Neural cell (in vitro differentiated cells): ENCODE results near the gene NDC1. TPM values are rescaled to one million over a fixed set of nuclear protein-coding genes. Genes with fewer than 3 reads are reported as not detected.

Source experiments
- H2AFZ ChIP-seq: fragments of 200-600, 300-800 bp; sonication (generic), shearing (Covaris generic); 2 replicates; pipeline ENCODE4 v1.6.0; 2014; ENCODE audit warnings: low read depth, mild to moderate bottlenecking, antibody characterized with exemption, low read length, moderate library complexity
- H3F3A ChIP-seq: fragments of 200-600 bp; shearing (Covaris generic); 2 replicates; pipeline ENCODE4 v1.6.1; 2016; ENCODE audit warnings: mild to moderate bottlenecking, moderate library complexity, mixed read lengths, antibody characterized with exemption, low read length; ENCODE audit not compliant: insufficient read depth, poor library complexity, severe bottlenecking
- H3K27ac ChIP-seq: fragments of 200-600, 300-800 bp; sonication (generic), shearing (Covaris generic); 2 replicates; pipeline ENCODE4 v1.5.1; 2014; ENCODE audit warnings: mild to moderate bottlenecking, low read length, moderate library complexity
- H3K27me3 ChIP-seq: fragments of 300-800, 200-600 bp; sonication (generic), shearing (Covaris generic); 2 replicates; pipeline ENCODE4 v1.6.0; 2014; ENCODE audit warnings: mild to moderate bottlenecking, low read depth, low read length, moderate library complexity; ENCODE audit not compliant: insufficient read depth
- H3K36me3 ChIP-seq: fragments of 300-800, 200-600 bp; sonication (generic), shearing (Covaris generic); 2 replicates; pipeline ENCODE4 v1.5.1; 2014; ENCODE audit warnings: mild to moderate bottlenecking, antibody characterized with exemption, low read length, moderate library complexity; ENCODE audit not compliant: insufficient read depth
- H3K4me2 ChIP-seq: fragments of 300-800, 200-600 bp; sonication (generic), shearing (Covaris generic); 2 replicates; pipeline ENCODE4 v1.6.0; 2014; ENCODE audit warnings: mild to moderate bottlenecking, low read length
- H3K4me3 ChIP-seq: fragments of 300-800, 200-600 bp; sonication (generic), shearing (Covaris generic); 2 replicates; pipeline ENCODE4 v1.5.1; 2014; ENCODE audit warnings: mild to moderate bottlenecking, low read length, moderate library complexity
- H3K79me2 ChIP-seq: fragments of 200-600 bp; shearing (Covaris generic); replicated peaks from 2 replicates; pipeline ENCODE4 v1.6.0; 2014; ENCODE audit warnings: mild to moderate bottlenecking, low read length, moderate library complexity; ENCODE audit not compliant: insufficient read depth
- H3K9ac ChIP-seq: fragments of 300-800, 200-600 bp; sonication (generic), shearing (Covaris generic); 2 replicates; pipeline ENCODE4 v1.6.1; 2016; ENCODE audit warnings: mild to moderate bottlenecking, low read length, mixed read lengths
- H3K9me2 ChIP-seq: fragments of 200-600 bp; shearing (Covaris generic); 2 replicates; pipeline ENCODE4 v1.6.1; 2016; ENCODE audit warnings: mild to moderate bottlenecking, low read length, mixed read lengths; ENCODE audit not compliant: insufficient read depth
- H3K9me3 ChIP-seq: fragments of 200-600, 300-800 bp; sonication (generic), shearing (Covaris generic); 2 replicates; pipeline ENCODE4 v1.6.1; 2016; ENCODE audit warnings: mild to moderate bottlenecking, mixed run types, low read length, moderate library complexity, mixed read lengths
- H4K20me1 ChIP-seq: fragments of 200-600 bp; shearing (Covaris generic); 2 replicates; pipeline ENCODE4 v1.6.1; 2016; ENCODE audit warnings: mild to moderate bottlenecking, mixed run types; ENCODE audit not compliant: insufficient read depth
- EP300 ChIP-seq: fragments of 450-650 bp; conservative IDR thresholded peaks from 2 replicates; pipeline ENCODE4 v1.6.1; 2014; ENCODE audit warnings: antibody characterized with exemption, mild to moderate bottlenecking, moderate library complexity; ENCODE audit not compliant: poor library complexity, severe bottlenecking
- EZH2 ChIP-seq: fragments of 200-600, 300-800 bp; shearing (Covaris generic), sonication (generic); IDR thresholded peaks from 2 replicates; pipeline ENCODE4 v1.6.1; 2014; ENCODE audit warnings: antibody characterized with exemption, low read length, borderline replicate concordance, mild to moderate bottlenecking; ENCODE audit not compliant: insufficient read depth, poor library complexity, severe bottlenecking
- MXI1 ChIP-seq: fragments of 450-650 bp; conservative IDR thresholded peaks from 2 replicates; pipeline ENCODE4 v1.6.1; 2014; ENCODE audit warnings: antibody characterized with exemption, mild to moderate bottlenecking; ENCODE audit not compliant: poor library complexity, severe bottlenecking
- POLR2AphosphoS5 ChIP-seq: IDR thresholded peaks from 2 replicates; pipeline ENCODE4 v1.6.1; 2012
- RAD21 ChIP-seq: fragments of 450-650 bp; conservative IDR thresholded peaks from 2 replicates; pipeline ENCODE4 v1.6.1; 2014; ENCODE audit warnings: antibody characterized with exemption, mild to moderate bottlenecking, moderate library complexity
- SMC3 ChIP-seq: fragments of 450-650 bp; conservative IDR thresholded peaks from 2 replicates; pipeline ENCODE4 v1.6.1; 2014; ENCODE audit warnings: antibody characterized with exemption, mild to moderate bottlenecking, moderate library complexity; ENCODE audit not compliant: poor library complexity
- TAF1 ChIP-seq: IDR thresholded peaks from 2 replicates; pipeline ENCODE4 v1.6.1; 2012; ENCODE audit warnings: low read depth
- polyA plus RNA-seq: library from polyadenylated mRNA; depleted of rRNA; stranded (reverse); fragments of >200 nt; gene quantifications from 2 replicates; pipeline ENCODE4 v1.2.3, GENCODE V29; 2014
- TF ChIP-seq, protein P1 (sequence below): fragments of 450-650 bp; IDR thresholded peaks from 2 replicates; pipeline ENCODE4 v1.5.1; 2014; ENCODE audit warnings: antibody characterized with exemption, mild to moderate bottlenecking, moderate library complexity; ENCODE audit not compliant: poor library complexity, severe bottlenecking
- TF ChIP-seq, protein P2 (sequence below): IDR thresholded peaks from 2 replicates; pipeline ENCODE4 v1.6.1; 2012; ENCODE audit warnings: borderline replicate concordance

The NDC1 gene
- polyA plus RNA-seq, 1 donor from 2014 or later, result 18.0 TPM

DNA sequence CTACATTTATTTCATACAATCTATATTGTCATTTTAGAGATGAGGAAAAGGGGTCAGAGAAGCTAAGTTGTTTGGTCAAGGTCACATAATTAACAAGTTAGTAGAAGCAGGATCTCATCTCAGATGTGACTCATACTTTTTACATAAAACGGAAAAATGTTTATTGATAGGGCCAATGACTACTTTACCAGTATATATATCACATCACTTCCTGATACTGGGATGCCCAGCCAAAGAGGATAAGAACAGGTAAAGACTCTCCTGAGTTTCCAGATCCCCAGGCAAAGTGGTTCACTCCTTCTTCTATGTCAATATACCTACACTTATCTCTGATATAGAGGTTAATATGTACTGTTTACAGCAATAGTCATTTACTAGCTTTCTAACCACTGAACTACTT lies 30.5 kb upstream of the NDC1 start:
- H3K79me2 ChIP-seq, result no peaks in the 10 kb centered on the region
- TF ChIP-seq RAD21, result no peak
- no peak for TF ChIP-seq MXI1
- TF ChIP-seq TAF1, result no peak
- no peak for TF ChIP-seq EP300
- TF ChIP-seq, protein P1, sequence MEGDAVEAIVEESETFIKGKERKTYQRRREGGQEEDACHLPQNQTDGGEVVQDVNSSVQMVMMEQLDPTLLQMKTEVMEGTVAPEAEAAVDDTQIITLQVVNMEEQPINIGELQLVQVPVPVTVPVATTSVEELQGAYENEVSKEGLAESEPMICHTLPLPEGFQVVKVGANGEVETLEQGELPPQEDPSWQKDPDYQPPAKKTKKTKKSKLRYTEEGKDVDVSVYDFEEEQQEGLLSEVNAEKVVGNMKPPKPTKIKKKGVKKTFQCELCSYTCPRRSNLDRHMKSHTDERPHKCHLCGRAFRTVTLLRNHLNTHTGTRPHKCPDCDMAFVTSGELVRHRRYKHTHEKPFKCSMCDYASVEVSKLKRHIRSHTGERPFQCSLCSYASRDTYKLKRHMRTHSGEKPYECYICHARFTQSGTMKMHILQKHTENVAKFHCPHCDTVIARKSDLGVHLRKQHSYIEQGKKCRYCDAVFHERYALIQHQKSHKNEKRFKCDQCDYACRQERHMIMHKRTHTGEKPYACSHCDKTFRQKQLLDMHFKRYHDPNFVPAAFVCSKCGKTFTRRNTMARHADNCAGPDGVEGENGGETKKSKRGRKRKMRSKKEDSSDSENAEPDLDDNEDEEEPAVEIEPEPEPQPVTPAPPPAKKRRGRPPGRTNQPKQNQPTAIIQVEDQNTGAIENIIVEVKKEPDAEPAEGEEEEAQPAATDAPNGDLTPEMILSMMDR, result no peak
- no peak for TF ChIP-seq EZH2
- TF ChIP-seq POLR2AphosphoS5, result no peak
- TF ChIP-seq, protein P2, sequence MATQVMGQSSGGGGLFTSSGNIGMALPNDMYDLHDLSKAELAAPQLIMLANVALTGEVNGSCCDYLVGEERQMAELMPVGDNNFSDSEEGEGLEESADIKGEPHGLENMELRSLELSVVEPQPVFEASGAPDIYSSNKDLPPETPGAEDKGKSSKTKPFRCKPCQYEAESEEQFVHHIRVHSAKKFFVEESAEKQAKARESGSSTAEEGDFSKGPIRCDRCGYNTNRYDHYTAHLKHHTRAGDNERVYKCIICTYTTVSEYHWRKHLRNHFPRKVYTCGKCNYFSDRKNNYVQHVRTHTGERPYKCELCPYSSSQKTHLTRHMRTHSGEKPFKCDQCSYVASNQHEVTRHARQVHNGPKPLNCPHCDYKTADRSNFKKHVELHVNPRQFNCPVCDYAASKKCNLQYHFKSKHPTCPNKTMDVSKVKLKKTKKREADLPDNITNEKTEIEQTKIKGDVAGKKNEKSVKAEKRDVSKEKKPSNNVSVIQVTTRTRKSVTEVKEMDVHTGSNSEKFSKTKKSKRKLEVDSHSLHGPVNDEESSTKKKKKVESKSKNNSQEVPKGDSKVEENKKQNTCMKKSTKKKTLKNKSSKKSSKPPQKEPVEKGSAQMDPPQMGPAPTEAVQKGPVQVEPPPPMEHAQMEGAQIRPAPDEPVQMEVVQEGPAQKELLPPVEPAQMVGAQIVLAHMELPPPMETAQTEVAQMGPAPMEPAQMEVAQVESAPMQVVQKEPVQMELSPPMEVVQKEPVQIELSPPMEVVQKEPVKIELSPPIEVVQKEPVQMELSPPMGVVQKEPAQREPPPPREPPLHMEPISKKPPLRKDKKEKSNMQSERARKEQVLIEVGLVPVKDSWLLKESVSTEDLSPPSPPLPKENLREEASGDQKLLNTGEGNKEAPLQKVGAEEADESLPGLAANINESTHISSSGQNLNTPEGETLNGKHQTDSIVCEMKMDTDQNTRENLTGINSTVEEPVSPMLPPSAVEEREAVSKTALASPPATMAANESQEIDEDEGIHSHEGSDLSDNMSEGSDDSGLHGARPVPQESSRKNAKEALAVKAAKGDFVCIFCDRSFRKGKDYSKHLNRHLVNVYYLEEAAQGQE, result no peak
- no peak for TF ChIP-seq SMC3
- no peak overlapping the region for H2AFZ ChIP-seq
- no peaks in the 10 kb centered on the region for H4K20me1 ChIP-seq
- H3K9ac ChIP-seq, result no peak overlapping the region
- H3K36me3 ChIP-seq, result no peaks in the 10 kb centered on the region
- H3K4me3 ChIP-seq, result no peak overlapping the region
- H3K9me2 ChIP-seq, result no peaks in the 10 kb centered on the region
- H3K27me3 ChIP-seq, result no peaks in the 10 kb centered on the region
- no peak overlapping the region for H3K4me2 ChIP-seq
- H3K27ac ChIP-seq, result no peak overlapping the region
- H3F3A ChIP-seq, result no peaks in the 10 kb centered on the region
- no peaks in the 10 kb centered on the region for H3K9me3 ChIP-seq

DNA sequence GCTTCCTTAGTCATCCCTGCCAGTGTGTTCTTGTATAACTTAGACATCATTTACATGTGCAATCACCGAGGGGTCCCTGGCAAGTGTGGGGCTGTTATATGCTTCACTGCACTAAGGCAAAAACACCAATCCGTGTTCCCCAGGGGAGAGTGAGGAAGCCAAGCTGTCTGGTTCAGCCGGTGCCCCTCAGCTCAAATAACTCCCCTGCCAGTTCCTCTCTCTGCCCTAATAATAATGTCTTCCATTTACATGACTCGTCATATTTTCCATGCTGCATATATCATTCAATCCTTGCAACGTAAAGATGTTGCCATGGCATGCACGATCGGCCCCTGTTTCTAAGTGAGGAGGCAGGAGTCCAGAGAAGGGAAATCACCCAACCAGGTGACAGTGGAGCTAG lies 24.4 kb upstream of the NDC1 start:
- Histone ChIP-seq H3K4me3 (no peak overlapping the region), H3K4me2 (no peak overlapping the region), H3K27me3 (no peaks in the 10 kb centered on the region), H2AFZ (no peak overlapping the region), H3K9me3 (no peaks in the 10 kb centered on the region), H3K9ac (no peak overlapping the region), H3F3A (no peaks in the 10 kb centered on the region), H3K79me2 (no peaks in the 10 kb centered on the region), H3K9me2 (no peaks in the 10 kb centered on the region), H3K27ac (no peak overlapping the region), H3K36me3 (no peaks in the 10 kb centered on the region), H4K20me1 (no peaks in the 10 kb centered on the region)
- TF ChIP-seq EZH2, result no peak
- no peak for TF ChIP-seq TAF1
- TF ChIP-seq RAD21, result no peak
- TF ChIP-seq, protein P1, result no peak
- TF ChIP-seq, protein P2, result no peak
- no peak for TF ChIP-seq EP300
- TF ChIP-seq SMC3, result no peak
- TF ChIP-seq POLR2AphosphoS5, result no peak
